Putamen (tissue), 1 donor: Measurements from ENCODE around the gene CRLF1.
"Not testable (repeated sequence)": the region's sequence is repeated elsewhere in the genome, so short reads cannot be mapped to it uniquely, and the experiment has no call there.

ENCODE experiments used
- DNase-seq: peaks from one replicate; pipeline ENCODE4 v3.0.0-alpha.2; 2016; ENCODE audit warnings: low spot score

CRLF1 gene

GRCh38 chr19:18608805-18609716, 2.5 kb upstream of the CRLF1 start:
- no peak for DNase-seq

DNA sequence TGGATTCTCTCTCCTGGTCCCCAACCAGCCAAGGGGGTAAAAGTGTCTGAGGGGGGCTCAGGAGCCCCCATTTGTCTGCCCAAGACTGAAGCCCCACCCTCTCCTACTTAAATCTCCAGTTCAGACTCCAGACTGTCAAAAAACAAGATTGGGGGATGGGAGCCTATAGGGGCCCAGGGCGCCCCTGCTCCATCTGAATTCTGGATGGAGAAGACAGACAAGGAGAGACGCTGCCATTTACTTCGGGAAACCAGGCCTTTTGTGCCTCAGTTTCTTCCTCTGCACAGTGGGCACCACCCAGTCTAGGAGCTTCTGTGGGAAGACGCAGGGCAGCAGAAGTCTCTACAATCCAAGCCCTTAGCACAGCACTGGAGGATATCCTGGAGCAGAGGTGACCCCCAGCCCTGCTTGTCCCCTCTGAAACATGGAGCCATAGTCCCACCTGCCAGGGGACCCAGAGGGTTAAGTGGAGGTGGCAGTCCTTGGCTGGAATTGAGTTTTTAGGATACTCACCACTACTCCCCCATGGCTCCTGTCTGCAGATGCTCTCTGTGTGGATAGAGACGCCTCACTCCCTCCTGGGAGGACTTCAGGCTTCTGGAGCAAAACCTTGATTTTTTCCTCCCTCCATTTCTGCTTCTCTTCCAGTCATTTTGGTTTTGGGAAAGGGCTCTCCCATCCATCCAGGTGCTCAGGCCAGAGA, 1.7 kb upstream of the CRLF1 start:
- DNase-seq = no peak

- no peak for DNase-seq
Measured at GRCh38 chr19:18607226-18608101, 865 bp upstream of the CRLF1 start.

DNA sequence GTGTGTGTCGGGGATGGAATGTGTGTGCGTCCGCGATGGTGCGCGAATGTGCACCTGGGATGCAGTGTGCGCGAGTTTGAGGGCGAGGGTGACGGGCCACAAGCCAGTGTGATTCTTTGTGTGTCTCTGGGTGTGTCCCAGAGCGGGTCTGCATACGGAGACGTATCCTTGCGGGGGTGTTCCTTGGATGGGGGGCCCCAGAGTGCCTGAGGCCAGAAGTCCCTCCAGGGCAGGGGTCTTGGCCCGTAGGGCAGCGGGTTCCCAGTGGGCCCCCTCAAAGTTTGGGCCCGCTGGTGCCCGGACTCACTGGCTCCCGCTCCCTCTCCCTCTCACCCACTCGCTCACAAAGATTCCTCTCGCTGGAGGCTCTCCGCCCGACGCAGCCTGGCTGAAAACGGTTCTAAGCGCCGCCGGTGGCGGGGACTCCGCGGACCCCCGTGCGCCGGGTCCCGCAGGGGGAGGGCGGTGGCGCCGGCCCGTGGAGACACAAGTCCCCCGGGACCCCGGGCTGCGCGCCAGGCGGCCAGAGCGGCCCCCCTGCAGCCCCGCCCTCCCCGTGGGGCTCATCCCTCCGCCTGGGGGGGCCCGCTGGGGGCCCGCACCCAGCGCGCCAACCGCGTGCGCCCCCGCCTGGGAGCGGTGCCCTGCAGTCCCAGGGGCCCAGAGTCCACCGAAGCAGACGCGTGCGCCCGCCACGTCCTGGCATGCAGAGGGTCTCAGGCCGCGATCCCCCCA, 886 bp downstream of the CRLF1 start:
- no peak for DNase-seq

GRCh38 chr19:18605196-18605545, 1.4 kb downstream of the CRLF1 start:
- no peak for DNase-seq

DNA sequence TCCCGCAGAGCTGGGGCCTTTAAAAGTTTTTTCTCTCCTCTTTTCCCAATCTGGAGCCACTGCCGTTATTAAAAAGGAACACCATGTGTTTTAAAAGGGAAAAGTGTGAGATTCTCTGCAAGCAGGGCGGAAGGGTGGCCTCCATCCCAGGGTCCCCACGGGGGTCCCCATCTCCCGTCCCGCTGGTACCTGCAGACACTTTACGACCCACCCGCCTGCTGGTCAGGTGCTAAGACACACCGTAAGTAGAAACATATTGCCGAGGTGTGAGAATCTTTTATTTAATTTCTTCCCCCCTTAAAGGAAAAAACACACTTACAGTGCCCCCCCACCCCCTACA, 1.8 kb downstream of the CRLF1 start:
- DNase-seq = no peak

GRCh38 chr19:18603958-18604819, 2.4 kb downstream of the CRLF1 start:
- DNase-seq = no peak

- DNase-seq = no peak
Measured at GRCh38 chr19:18603255-18603957, 3.2 kb downstream of the CRLF1 start.

DNA sequence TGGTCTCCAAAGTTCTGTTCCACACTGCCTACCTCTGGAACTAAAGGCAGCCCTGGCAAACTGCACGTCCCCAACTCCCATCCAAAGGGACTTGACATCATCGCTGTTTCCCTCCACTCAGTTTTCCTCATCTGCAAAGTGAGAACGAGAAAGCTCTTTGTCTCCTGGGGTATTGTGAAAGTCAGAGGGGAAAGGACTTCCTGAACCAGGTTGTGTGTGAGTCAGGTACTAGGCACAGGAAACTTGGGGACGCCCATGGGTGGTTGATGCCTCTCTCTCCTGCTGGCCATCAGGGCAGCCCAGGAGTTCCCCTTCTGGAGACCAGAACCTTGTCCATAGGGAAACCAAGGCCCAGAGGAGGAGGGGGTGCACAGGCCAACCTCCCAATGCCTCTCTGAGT, 4.7 kb downstream of the CRLF1 start:
- no peak for DNase-seq

GRCh38 chr19:18600692-18601397, 5.8 kb downstream of the CRLF1 start:
- DNase-seq = not testable (repeated sequence)

GRCh38 chr19:18599485-18599884, 7.1 kb downstream of the CRLF1 start:
- DNase-seq = no peak

DNA sequence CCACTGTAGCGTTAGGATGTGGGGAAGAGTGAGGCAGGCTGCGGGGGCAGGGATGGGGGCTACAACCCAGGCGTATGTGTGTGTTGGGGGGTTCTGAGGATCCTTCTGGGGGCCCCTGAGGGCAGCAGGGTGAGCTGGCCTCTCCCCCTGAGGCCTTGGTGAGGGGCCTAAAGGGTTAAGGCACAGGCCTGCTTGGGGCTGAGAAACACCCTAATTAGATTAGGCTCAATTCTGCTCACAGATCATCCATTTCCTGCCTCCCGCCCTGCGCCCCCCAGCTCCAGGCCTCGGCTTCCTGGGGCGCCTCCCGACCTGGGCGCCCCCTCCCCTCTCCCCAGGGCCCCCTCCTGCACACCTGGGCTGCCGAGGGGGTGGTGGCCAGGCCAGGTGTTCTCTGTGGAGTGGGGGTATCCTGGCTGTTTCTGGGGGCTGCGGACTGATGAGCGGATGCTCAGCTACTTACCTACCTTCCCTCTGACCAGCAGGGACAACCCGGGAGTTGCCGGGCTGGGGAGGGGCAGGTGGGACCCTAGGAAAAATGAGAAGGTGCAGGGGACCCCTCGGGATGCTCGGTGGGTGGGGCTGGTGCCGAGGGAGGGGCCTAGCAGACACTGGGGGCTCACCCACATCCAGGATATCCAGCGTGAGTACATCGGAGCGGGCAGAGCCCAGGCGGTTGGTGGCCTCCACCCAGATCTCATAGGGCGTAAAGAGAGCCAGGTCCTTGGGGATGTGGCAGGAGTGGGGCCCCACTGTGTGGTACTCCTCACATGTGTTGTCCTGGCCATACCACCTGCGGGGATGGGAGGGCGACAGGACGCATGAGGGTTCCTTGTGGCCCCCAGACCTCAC, 8.6 kb downstream of the CRLF1 start:
- no peak for DNase-seq

- DNase-seq = no peak
Measured at GRCh38 chr19:18596752-18597157, 9.8 kb downstream of the CRLF1 start.

DNA sequence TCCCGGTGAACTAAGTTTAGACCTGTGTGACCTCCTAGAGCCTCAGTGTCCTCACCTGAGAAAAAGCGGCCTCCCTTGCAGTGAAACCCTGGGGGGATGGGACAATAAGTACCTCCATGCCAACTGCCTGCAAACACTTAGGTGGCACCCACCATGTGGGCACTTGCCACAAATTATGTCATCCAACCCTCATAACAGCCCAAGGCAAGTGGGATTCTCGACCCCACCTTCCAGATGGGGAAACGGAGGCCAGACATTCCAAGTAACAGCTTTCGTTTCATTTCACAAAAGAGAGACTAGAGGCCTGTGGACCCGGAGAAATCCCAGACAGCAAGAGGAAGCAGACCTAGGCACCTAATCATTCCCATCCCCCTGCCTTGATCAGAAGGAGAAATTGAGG, 11.1 kb downstream of the CRLF1 start:
- no peak for DNase-seq

DNA sequence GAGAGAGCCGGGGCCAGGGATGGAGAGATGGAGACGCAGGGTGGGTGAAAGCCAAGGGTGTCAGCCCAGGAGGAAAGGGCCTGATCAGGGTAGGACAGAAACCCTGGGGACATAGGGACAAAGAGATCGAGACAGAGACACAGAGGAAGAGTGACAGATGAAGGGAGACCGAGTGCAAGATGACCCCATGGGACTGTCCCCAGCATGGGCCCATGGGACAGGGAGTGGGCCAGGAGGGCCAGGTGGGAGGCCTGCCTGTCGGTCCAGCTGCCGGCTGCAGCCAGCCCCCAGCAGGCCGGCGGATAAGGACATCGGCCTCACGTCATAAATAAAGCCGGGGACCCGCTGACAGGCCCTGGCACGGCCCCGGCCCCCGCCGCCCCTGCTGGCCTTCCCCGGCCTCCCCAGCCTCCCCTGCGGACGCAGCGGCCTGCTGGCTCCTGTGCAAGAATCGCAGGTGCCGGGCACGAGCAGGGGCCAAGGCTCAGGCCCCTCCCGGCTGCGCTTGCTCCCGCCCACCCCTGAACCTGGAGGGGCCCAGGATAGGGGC, 11.7 kb downstream of the CRLF1 start:
- no peak for DNase-seq

DNA sequence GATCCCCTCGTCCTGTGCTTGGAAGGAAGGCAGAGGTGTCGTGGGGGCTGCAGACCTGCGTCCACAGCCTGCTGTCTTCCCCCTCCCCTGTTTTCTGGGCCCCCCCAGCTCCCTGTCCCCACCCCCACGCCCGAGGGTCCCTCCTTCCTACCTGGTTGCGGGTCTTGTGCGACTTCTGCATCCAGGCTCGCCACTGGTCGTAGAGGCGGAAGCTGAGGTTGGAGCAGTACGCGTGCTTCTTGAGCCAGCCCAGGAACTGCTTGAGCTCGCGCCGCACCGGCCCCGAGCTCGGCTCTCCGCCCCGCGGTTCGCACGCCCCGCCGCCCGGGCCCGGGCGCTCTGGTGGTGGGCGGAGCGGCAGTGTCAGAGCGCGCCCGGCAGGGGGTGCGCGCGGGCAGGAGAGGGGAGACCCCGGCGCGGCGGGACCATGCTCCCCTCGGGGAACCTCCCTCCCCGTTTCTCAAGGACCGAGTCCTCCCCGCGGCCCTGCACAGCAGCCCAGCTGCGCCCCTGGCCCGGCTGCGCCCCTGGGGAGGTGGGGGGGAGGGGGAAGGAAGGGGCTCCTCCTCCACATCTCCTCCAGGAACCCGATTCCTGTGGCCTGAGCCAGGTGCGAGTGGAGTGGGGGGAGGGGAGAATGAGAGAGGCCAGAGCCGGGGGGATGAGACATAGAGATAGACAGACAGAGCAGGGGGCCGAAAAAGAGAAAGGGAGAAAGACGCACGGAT, 12.3 kb downstream of the CRLF1 start:
- DNase-seq = peak; percentile 49

GRCh38 chr19:18593367-18594095, 13.1 kb downstream of the CRLF1 start:
- no peak for DNase-seq
